H1 (cell line): ENCODE data around the gene DAZAP1. TPM values are rescaled to one million over a fixed set of nuclear protein-coding genes. Genes with fewer than 3 reads are reported as not detected.

Experiments
- CTCF ChIA-PET: fragments of 300-600 bp; sonication (Branson Sonifier 250); formaldehyde crosslinking; loops from one replicate; lab custom pipeline; 2021; ENCODE audit not compliant: partially characterized antibody; lab: Charles Lee
- POLR2A ChIA-PET: fragments of 300-600 bp; sonication (Branson Sonifier 250); formaldehyde crosslinking; loops from one replicate; lab custom pipeline; 2021; ENCODE audit warnings: inconsistent platforms; ENCODE audit not compliant: partially characterized antibody; lab: Charles Lee
- DNase-seq, 2 experiments: peaks; one replicate each; pipeline versions ENCODE4 v3.0.0 to v3.0.0-alpha.2; 2010 to 2022; ENCODE audit warnings: low spot score in 2 of 2, low read depth in 1 of 2, mixed read lengths in 1 of 2
- FAIRE-seq: peaks from 2 replicates; lab custom pipeline; 2011; peaks lifted over from hg19 to GRCh38; lab: Jason Lieb, UNC
- H2AFZ ChIP-seq: 2 replicates; pipeline ENCODE4 v1.8.1; 2012; ENCODE audit warnings: low read length, inconsistent platforms
- H2AK5ac ChIP-seq: 2 replicates; pipeline ENCODE4 v1.6.1; 2013; ENCODE audit warnings: low read depth, low read length
- H2BK120ac ChIP-seq: replicated peaks from 2 replicates; pipeline ENCODE3; 2013; ENCODE audit warnings: low read depth, low read length, inconsistent platforms
- H2BK12ac ChIP-seq: 2 replicates; pipeline ENCODE4 v1.6.1; 2013; ENCODE audit warnings: low read depth, low read length
- H2BK15ac ChIP-seq: 2 replicates; pipeline ENCODE4 v1.6.1; 2013; ENCODE audit warnings: low read length
- H2BK20ac ChIP-seq: 2 replicates; pipeline ENCODE4 v1.6.1; 2013; ENCODE audit warnings: low read length
- H2BK5ac ChIP-seq: 2 replicates; pipeline ENCODE4 v1.6.1; 2013; ENCODE audit warnings: low read depth, low read length
- H3K14ac ChIP-seq: 2 replicates; pipeline ENCODE4 v1.6.1; 2013; ENCODE audit warnings: inconsistent platforms; ENCODE audit not compliant: insufficient read length
- H3K18ac ChIP-seq: 2 replicates; pipeline ENCODE4 v1.6.1; 2013; ENCODE audit warnings: low read length; ENCODE audit errors: extremely low read depth
- H3K23ac ChIP-seq: 2 replicates; pipeline ENCODE4 v1.6.1; 2013; ENCODE audit warnings: inconsistent platforms; ENCODE audit not compliant: insufficient read length
- H3K23me2 ChIP-seq: 2 replicates; pipeline ENCODE4 v1.6.1; 2013; ENCODE audit warnings: low read depth, low read length
- H3K27ac ChIP-seq: 2 replicates; pipeline ENCODE4 v1.6.1; 2011; ENCODE audit warnings: low read depth, low read length, inconsistent platforms
- H3K27me3 ChIP-seq, 4 experiments: replicated peaks in 1 of 4; 1 replicate in 1 of 4; 2 replicates in 3 of 4; pipeline versions ENCODE4 v1.6.1 to v1.8.1; 2011 to 2013; ENCODE audit warnings: low read length in 3 of 4, mild to moderate bottlenecking in 3 of 4, inconsistent platforms in 2 of 4, mixed read lengths in 2 of 4, moderate library complexity in 1 of 4; ENCODE audit not compliant: control insufficient read depth in 3 of 4, insufficient read depth in 3 of 4; ENCODE audit errors: extremely low read depth in 1 of 4
- H3K36me3 ChIP-seq, 4 experiments: 2 replicates each; pipeline versions ENCODE4 v1.6.1 to v1.8.1; 2011 to 2013; ENCODE audit warnings: mild to moderate bottlenecking in 4 of 4, low read length in 3 of 4, moderate library complexity in 2 of 4, control low read depth in 1 of 4, inconsistent platforms in 1 of 4; ENCODE audit not compliant: insufficient read depth in 4 of 4, control insufficient read depth in 2 of 4
- H3K4ac ChIP-seq: replicated peaks from 2 replicates; pipeline ENCODE3; 2013; ENCODE audit warnings: low read length, low read depth, mixed read lengths, inconsistent platforms; ENCODE audit not compliant: insufficient read length
- H3K4me1 ChIP-seq, 4 experiments: replicated peaks in 1 of 4; 1 replicate in 1 of 4; 2 replicates in 3 of 4; pipeline versions ENCODE4 v1.6.1 to v1.8.1; 2011 to 2013; ENCODE audit warnings: low read length in 3 of 4, inconsistent platforms in 2 of 4, mixed read lengths in 1 of 4; ENCODE audit not compliant: insufficient read depth in 4 of 4, control insufficient read depth in 3 of 4
- H3K4me2 ChIP-seq, 2 experiments: 2 replicates each; pipeline versions ENCODE4 v1.6.1 to v1.8.1; 2011 to 2013; ENCODE audit warnings: low read depth in 2 of 2, low read length in 2 of 2, control low read depth in 1 of 2, inconsistent platforms in 1 of 2, mild to moderate bottlenecking in 1 of 2; ENCODE audit not compliant: insufficient read depth in 1 of 2
- H3K4me3 ChIP-seq, 4 experiments: fragments of 200-600, 300-600 bp in 1 of 4; sonication (generic), shearing (Covaris generic), sonication (Bioruptor Twin) in 1 of 4; 2 replicates each; pipeline versions ENCODE4 v1.5.1 to v1.8.1; 2011 to 2016; ENCODE audit warnings: low read length in 4 of 4, low read depth in 3 of 4, control low read depth in 2 of 4, inconsistent platforms in 2 of 4, mild to moderate bottlenecking in 2 of 4, mixed read lengths in 1 of 4, moderate library complexity in 1 of 4; ENCODE audit not compliant: insufficient read depth in 2 of 4; ENCODE audit errors: extremely low read depth in 1 of 4
- H3K56ac ChIP-seq: replicated peaks from 2 replicates; pipeline ENCODE3; 2013; ENCODE audit warnings: low read depth, mild to moderate bottlenecking, mixed read lengths, low read length, inconsistent platforms; ENCODE audit not compliant: insufficient read length
- H3K79me1 ChIP-seq: 2 replicates; pipeline ENCODE4 v1.6.1; 2013; ENCODE audit warnings: low read depth, low read length, control low read depth
- H3K79me2 ChIP-seq, 2 experiments: 2 replicates each; pipeline versions ENCODE4 v1.6.1 to v1.8.1; 2012 to 2013; ENCODE audit warnings: low read length in 2 of 2, mild to moderate bottlenecking in 2 of 2, inconsistent platforms in 1 of 2; ENCODE audit not compliant: insufficient read depth in 2 of 2, control insufficient read depth in 1 of 2
- H3K9ac ChIP-seq, 4 experiments: replicated peaks in 1 of 4; 1 replicate in 1 of 4; 2 replicates in 3 of 4; pipeline versions ENCODE4 v1.6.1 to v1.8.1; 2011 to 2013; ENCODE audit warnings: low read depth in 3 of 4, low read length in 3 of 4, control low read depth in 2 of 4, mild to moderate bottlenecking in 2 of 4, moderate library complexity in 2 of 4, inconsistent platforms in 1 of 4; ENCODE audit errors: extremely low read depth in 1 of 4
- H3K9me3 ChIP-seq, 2 experiments: 2 replicates each; pipeline versions ENCODE4 v1.6.1 to v1.8.1; 2012 to 2013; ENCODE audit warnings: mild to moderate bottlenecking in 2 of 2, moderate library complexity in 2 of 2, control low read depth in 1 of 2, inconsistent platforms in 1 of 2, low read depth in 1 of 2, low read length in 1 of 2, mixed read lengths in 1 of 2; ENCODE audit not compliant: insufficient read depth in 2 of 2
- H4K20me1 ChIP-seq, 2 experiments: replicated peaks in 1 of 2; 2 replicates each; pipeline versions ENCODE3 to v1.8.1; 2011 to 2013; ENCODE audit warnings: inconsistent platforms in 2 of 2, low read length in 2 of 2, mild to moderate bottlenecking in 1 of 2; ENCODE audit not compliant: insufficient read depth in 2 of 2, control insufficient read depth in 1 of 2
- H4K5ac ChIP-seq: 2 replicates; pipeline ENCODE4 v1.6.1; 2013; ENCODE audit warnings: low read length, low read depth, mixed read lengths, inconsistent platforms; ENCODE audit not compliant: insufficient read length
- H4K8ac ChIP-seq: 2 replicates; pipeline ENCODE4 v1.8.0; 2013; ENCODE audit warnings: mild to moderate bottlenecking, moderate library complexity, low read length, inconsistent platforms; ENCODE audit not compliant: insufficient read depth; ENCODE audit errors: extremely low read depth
- H4K91ac ChIP-seq: replicated peaks from 2 replicates; pipeline ENCODE3; 2013; ENCODE audit warnings: low read length, mixed read lengths, inconsistent platforms; ENCODE audit not compliant: insufficient read length
- BCL11A ChIP-seq, 2 experiments: IDR thresholded peaks; one replicate each; pipeline ENCODE4 v1.6.1; 2011; ENCODE audit warnings: low read depth in 2 of 2, low read length in 2 of 2, mild to moderate bottlenecking in 2 of 2
- RFX5 ChIP-seq: IDR thresholded peaks from 2 replicates; pipeline ENCODE4 v1.6.1; 2011; ENCODE audit warnings: low read depth, low read length, improper control_type of control experiment, borderline replicate concordance
- WGBS, 2 experiments: shearing (Covaris generic) in 1 of 2; methylation state at CpG; one replicate each; pipeline versions ENCODE4 v1.1.6 to v1.1.7; 2013 to 2015; ENCODE audit warnings: low lambda C conversion rate in 2 of 2, mixed read lengths in 2 of 2, inconsistent platforms in 1 of 2, low coverage in 1 of 2, missing lambda C conversion rate in 1 of 2; ENCODE audit not compliant: insufficient replicate concordance in 2 of 2, insufficient coverage in 1 of 2, insufficient read length in 1 of 2; ENCODE audit errors: extremely low coverage in 1 of 2, missing lambda C conversion rate in 1 of 2; 5-methylcytosine and 5-hydroxymethylcytosine counted together
- polyA plus RNA-seq, 7 experiments: library from polyadenylated mRNA; depleted of rRNA in 3 of 7; stranded (reverse) in 5 of 7; unstranded in 2 of 7; fragments of >200 nt in 5 of 7; fragments of 200-250 nt in 2 of 7; gene quantifications; 1 replicate in 5 of 7; 2 replicates in 1 of 7; 4 replicates in 1 of 7; pipeline versions ENCODE4 v1.2.1 to v1.2.3, GENCODE V29; 2011 to 2013; ENCODE audit warnings: missing spikeins in 2 of 7, mixed read lengths in 2 of 7
- total RNA-seq: library from RNA; stranded (reverse); fragmentation: NEBNext Ultra II Directional; extraction: Animal tissue kit (Norgen Biotek cat#: 25700); gene quantifications from 2 replicates; pipeline ENCODE4 v1.2.1, GENCODE V29; 2021
- TF ChIP-seq, protein P1 (sequence below): IDR thresholded peaks from 2 replicates; pipeline ENCODE4 v1.6.1; 2012; ENCODE audit warnings: inconsistent platforms

The DAZAP1 gene
- total and polyA plus RNA-seq, 2 of the 8 experiments (the other 6 are each of a cell fraction or from before 2014, with no cell fraction given) = 79.6 to 341 TPM

DNA sequence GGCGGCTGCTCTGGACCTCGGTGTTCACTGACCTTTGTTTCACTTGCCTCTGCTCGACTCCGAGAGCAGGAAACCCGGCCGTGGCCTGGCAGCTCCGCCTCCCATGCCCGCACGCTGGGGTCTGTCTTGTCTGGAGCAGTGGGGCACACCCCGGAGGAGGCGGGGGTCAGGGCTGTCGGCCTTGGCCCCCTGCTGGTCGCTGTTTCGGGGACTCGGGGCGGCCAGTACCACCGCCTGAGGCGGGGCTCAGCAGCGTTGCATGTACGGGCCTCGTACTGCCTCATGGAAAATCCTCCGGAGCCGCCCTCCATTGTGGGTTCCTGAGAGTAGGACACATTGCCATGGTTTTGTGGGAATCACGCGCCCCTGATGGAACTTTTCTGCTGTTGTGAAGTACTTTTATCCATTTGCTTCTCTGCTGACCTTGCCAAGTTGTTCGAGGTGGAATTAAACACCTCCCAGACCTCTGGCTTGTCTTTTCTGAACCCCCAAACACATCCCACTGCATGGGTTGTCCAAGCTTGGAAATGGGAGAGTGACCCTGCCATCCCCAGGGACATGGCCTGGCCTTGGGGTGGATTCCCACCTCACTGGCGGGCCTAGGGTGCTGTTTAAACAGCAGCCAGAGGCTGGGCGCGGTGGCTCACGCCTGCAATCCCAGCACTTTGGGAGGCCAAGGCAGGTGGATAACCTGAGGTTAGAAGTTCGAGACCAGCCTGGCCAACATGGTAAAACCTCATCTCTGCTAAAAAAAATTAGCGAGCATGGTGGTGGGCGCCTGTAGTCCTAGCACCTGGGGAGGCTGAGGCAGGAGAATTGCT lies 29.2 kb upstream of the DAZAP1 start:
- no peak overlapping the region for H3K4me2 ChIP-seq
- H3K79me2 ChIP-seq = no peaks in the 10 kb centered on the region
- H4K20me1 ChIP-seq = peaks cover 0 to 6% of the 10 kb centered on the region in 2 experiments
- H2BK12ac ChIP-seq = no peak overlapping the region
- no peak overlapping the region for H2AFZ ChIP-seq
- WGBS, 2 experiments = 93% methylated on average over 31 of the region's 33 CpGs; no CpG with 5 or more reads in 1 of the 2 experiments
- no peak overlapping the region for H2BK120ac ChIP-seq
- H3K4me1 ChIP-seq = peaks cover 0 to 5% (median 3%) of the 10 kb centered on the region in 4 experiments; a peak in 2 of 7 replicates
- no peaks in the 10 kb centered on the region for H3K27me3 ChIP-seq
- no peak overlapping the region for H4K5ac ChIP-seq
- H3K9ac ChIP-seq = no peak overlapping the region
- H2AK5ac ChIP-seq = no peak overlapping the region
- no peak overlapping the region for H3K56ac ChIP-seq
- ChIA-PET POLR2A (interaction anchor here (0.6 to 1.4 kb wide), 2 partner anchors 14 to 215 kb away, joined by 3 read pairs; partner anchors contain the start of gene MBD3), CTCF (interaction anchor here (0.7 kb wide), 1 partner anchor 78 kb away, joined by 3 read pairs; no protein-coding TSS in a partner anchor)
- no peak overlapping the region for H3K27ac ChIP-seq
- H4K91ac ChIP-seq = no peak overlapping the region
- no peaks in the 10 kb centered on the region for H3K9me3 ChIP-seq
- H3K18ac ChIP-seq = no peak overlapping the region
- no peaks in the 10 kb centered on the region for H3K79me1 ChIP-seq
- no peak overlapping the region for H2BK20ac ChIP-seq
- no peak overlapping the region for H3K4me3 ChIP-seq
- no peak for FAIRE-seq
- peaks cover 4 to 26% (median 10%) of the 10 kb centered on the region in 4 experiments; a peak in 6 of 8 replicates for H3K36me3 ChIP-seq
- H4K8ac ChIP-seq = peak overlapping the region; percentile 62
- H3K4ac ChIP-seq = no peak overlapping the region
- H3K23me2 ChIP-seq = no peaks in the 10 kb centered on the region
- DNase-seq = no peak
- H3K14ac ChIP-seq = no peak overlapping the region
- no peak overlapping the region for H2BK15ac ChIP-seq
- H2BK5ac ChIP-seq = no peak overlapping the region
- no peak overlapping the region for H3K23ac ChIP-seq
- TF ChIP-seq BCL11A (IDR thresholded peaks at IDR 0.05; ENCODE audit: low read depth in 2 of 2, low read length in 2 of 2) = no peak
- no peak for TF ChIP-seq RFX5
- TF ChIP-seq, protein P1, sequence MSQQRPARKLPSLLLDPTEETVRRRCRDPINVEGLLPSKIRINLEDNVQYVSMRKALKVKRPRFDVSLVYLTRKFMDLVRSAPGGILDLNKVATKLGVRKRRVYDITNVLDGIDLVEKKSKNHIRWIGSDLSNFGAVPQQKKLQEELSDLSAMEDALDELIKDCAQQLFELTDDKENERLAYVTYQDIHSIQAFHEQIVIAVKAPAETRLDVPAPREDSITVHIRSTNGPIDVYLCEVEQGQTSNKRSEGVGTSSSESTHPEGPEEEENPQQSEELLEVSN = no peak
